SW 1271 (cell line): ENCODE data around the gene THOC7.

Source experiments
- DNase-seq, 2 experiments: peaks; one replicate each; lab custom pipeline; 2025; lab: John Stamatoyannopoulos, UW

Gene THOC7

GRCh38 chr3:63863150-63864007 is at the start of gene THOC7, which contains the start of gene ATXN7:
Gene THOC7 (minus strand): TSS chr3:63863805. CDS start chr3:63863790, 15 bp downstream.
Gene ATXN7 (plus strand): TSS chr3:63863867. CDS start chr3:63912599, 48,732 bp downstream.
- peak in 1 of 2 experiments; percentile 10 for DNase-seq

DNA sequence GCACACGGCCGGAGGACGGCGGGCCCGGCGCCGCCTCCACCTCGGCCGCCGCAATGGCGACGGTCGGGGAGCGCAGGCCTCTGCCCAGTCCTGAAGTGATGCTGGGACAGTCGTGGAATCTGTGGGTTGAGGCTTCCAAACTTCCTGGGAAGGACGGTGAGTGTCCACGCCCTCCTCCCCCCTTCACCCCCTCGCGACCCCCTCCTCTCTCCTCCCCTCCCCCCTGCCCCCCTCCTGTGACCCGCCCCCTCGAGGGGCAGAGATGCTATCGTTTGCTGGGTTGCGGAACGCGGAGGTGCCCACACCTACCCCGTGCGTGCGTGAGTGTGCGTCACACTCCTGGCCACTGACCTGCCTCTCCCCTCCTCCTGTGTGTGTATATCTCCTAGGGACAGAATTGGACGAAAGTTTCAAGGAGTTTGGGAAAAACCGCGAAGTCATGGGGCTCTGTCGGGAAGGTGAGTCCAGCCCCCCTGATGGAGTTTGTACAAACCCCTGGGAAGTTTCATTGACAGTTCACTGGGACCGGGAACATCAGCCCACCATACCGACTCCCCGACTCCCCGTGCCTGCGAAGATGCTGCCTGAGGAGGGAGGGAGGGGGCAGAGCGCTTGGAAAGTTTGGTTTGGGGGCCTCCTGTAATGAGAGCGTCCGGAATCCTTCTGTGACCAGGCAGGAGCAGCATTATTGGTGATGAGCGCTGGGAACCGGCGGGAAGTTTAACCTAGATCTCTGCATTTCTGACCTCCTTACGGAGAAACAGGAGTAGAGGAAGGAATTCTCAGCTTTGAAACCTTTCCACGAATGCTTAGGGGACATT is 49.4 kb upstream of the THOC7 start:
- peak; percentile 6 to 29 for DNase-seq

GRCh38 chr3:63911873-63912767 is 48.5 kb upstream of the THOC7 start, which contains the start of gene SCAANT1:
Gene SCAANT1 (minus strand): TSS chr3:63912383.
- DNase-seq = peak; percentile 56 to 62

DNA sequence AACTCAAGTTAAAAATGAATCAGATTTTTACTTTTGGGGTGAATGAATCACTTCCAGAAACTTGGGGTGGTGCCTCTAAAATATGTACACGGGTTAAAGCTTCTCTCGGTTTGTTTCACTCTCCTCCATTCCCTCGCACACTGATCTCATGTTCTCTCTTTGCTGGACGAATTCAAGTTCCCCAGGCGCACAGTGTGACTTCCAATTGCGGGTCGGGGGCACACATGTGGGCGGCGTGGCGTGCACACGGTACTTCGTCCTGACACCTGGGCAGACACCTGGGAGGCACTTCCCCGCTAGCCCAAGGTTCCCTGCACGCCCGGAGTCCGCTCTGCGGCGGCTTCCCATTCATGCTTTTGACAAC is 47.9 kb upstream of the THOC7 start:
- no peak for DNase-seq

DNA sequence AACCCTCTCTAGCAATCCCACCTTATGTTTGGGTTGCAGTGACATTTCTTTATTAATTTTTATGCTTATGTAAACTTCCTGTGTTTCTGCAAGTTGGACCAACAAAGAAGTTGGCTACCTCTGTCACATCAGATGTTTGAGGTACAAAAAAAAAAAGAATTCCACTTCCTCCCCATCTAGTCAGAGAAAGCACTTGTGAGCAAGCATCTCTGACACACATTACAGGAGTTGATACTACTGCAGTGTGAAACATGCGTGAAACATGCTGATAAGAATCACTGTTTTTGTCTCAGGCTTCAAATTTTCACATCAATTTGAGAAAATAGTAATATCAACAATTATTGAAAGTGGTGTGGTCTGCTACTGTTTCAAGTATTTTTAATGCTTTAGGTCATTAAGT is 47.3 kb upstream of the THOC7 start:
- DNase-seq = no peak

GRCh38 chr3:63910001-63910400 is 46.4 kb upstream of the THOC7 start:
- no peak for DNase-seq

GRCh38 chr3:63909431-63909830 is 45.8 kb upstream of the THOC7 start:
- no peak for DNase-seq

DNA sequence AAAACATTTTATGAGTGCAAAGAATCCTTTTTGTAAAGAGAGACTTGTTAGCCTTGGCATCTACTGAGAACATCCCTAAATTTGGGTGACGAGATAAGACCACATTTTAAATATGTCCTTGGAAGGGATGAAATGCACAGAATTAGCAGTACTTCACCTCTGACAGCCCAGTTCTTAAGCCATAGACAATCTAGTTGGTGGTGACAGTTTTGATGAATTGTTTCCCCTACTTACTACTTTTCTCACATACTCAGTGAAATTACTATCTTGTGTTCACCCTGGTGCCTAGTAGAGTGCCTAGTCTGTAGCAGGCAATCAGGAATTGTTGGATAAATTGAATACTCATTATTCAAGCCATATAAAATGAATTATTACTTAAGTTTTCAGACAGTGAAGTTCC is 45.2 kb upstream of the THOC7 start:
- DNase-seq = no peak

GRCh38 chr3:63908081-63908736 is 44.6 kb upstream of the THOC7 start:
- DNase-seq = no peak

- DNase-seq = no peak
Observed at GRCh38 chr3:63905731-63906620, 42.4 kb upstream of the THOC7 start.

GRCh38 chr3:63900459-63900858 is 36.9 kb upstream of the THOC7 start:
- DNase-seq = no peak

- no peak for DNase-seq
Observed at GRCh38 chr3:63900010-63900409, 36.4 kb upstream of the THOC7 start.

DNA sequence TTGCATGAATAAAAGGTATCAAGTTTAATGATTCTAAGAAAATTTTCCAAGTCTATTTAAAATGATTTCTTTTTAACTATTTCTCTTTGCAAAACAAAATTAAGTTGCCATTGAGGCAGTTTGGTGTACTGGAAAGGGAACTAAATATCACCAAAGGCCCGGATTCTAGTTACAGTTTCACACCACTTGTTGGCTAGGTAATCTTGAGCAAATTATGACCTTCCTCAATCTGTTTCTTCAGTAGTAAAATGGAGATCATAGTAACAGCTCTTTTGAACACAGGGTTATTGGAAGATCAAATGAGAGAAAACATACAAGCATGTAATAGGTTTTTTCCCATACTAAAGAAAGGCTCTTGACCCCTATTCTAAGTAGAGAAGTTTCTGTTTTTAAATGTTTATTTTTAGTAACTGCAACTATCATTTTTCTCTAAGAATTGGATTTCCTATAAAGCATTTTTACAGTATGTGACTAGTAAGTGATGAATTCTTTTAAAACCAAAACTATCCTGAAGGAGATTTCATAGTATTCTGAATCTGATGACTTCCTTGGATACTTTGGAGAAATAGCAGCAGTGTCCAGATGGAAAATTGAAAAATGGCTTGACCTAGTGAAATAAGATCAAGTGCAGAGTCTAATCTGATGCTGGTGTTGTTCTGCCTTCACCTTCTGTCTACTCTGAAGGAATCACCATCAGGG is 32.9 kb upstream of the THOC7 start:
- DNase-seq = no peak

- no peak for DNase-seq
Observed at GRCh38 chr3:63895422-63896189, 32.0 kb upstream of the THOC7 start.

DNA sequence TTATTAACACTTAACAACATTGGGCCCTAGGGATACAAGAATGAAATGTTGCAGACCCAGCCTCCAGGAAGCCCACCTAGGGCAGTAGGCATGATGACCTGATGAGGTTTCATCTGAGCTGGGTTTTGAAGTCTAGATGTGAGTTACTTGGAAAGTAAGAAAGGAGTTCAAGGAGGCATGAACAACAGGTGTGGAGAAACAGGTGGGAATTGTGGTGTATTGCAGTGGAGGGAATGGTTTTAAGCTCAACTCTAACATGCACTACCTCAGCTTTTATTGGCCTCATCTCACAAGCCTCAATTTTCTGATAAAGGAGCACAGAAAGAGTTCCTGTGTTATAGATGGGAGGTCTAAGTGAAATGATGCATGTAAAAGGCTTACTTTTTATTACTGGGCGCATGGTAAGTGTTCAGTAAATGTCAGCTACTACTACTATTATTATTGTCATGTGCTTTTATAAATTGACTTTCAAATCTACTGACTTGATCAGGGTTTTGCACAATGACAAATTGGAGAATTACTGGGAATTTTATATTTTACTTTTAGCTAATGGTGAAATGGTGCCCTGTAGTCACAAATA is 29.3 kb upstream of the THOC7 start:
- DNase-seq = no peak

- no peak for DNase-seq
Observed at GRCh38 chr3:63891518-63891917, 27.9 kb upstream of the THOC7 start.

DNA sequence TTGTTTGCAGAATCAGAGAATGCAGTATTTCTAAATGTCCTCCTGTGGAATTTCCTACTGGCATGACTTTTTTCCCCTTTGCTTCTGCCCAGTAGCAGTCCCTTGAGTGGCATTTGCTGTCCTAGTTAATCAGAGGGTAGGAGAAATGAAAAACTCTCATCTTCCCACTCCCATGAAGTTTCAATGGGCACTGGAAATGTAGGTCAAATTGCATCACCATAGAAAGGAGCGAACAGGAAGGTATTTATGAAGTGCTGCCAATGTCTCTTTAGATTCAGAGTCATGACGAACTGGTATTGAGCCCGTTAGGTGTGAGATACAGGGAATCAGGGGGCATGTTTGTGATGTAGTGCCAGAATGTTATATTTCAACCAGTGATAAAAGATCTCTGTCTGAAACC is 23.3 kb upstream of the THOC7 start:
- DNase-seq = no peak

DNA sequence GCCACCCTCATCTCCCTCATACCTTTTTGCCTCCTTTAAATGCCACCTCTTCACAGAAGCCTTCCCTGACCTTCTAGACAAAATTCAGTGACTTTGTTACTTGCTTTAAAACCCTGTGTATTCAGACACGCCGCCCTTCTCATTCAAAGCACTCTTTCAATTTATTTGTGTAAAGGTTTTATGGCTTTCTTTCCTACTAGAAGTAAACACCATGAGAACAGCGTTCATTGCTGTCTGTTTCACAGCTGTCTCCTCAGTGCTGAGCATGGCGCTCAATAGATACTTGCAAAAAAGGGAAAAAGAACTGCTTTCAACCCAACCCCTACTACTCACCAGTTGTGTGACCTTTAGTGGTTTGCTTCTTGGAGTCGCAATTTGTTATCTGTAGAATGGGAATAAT is 17.0 kb upstream of the THOC7 start:
- DNase-seq = no peak
